ENCODE measurements around the gene SAP30BP.

DNA sequence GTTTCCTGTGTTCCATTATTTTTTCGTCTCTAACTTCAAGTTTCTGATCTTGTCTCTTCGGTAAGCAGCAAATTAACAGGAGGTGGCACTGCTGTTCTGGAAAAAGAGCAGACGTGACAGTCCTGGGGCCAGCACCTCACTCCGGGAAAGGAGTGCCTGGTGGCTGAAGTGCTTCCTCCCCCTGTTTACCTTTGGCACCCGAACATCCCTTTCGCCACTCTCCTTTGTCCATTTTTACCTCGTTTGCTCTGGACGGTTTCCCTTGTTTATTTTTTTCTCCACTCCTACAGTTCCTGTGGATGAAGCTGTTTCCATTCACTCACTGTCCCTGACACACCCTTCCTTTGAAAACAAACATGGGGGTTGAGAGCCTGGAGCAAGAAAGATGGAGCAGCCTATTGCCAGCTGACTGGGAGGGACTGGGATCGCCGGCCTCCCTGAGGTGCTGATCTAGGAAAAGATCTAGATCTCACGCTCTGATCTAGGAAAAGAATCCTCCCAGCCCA is 12.6 kb downstream of the SAP30BP start:
- TF ChIP-seq, protein P1, sequence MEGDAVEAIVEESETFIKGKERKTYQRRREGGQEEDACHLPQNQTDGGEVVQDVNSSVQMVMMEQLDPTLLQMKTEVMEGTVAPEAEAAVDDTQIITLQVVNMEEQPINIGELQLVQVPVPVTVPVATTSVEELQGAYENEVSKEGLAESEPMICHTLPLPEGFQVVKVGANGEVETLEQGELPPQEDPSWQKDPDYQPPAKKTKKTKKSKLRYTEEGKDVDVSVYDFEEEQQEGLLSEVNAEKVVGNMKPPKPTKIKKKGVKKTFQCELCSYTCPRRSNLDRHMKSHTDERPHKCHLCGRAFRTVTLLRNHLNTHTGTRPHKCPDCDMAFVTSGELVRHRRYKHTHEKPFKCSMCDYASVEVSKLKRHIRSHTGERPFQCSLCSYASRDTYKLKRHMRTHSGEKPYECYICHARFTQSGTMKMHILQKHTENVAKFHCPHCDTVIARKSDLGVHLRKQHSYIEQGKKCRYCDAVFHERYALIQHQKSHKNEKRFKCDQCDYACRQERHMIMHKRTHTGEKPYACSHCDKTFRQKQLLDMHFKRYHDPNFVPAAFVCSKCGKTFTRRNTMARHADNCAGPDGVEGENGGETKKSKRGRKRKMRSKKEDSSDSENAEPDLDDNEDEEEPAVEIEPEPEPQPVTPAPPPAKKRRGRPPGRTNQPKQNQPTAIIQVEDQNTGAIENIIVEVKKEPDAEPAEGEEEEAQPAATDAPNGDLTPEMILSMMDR (optimal IDR thresholded peaks at IDR 0.05 in 1 of 3, IDR thresholded peaks at IDR 0.05 in 1 of 3, conservative IDR thresholded peaks at IDR 0.05 in 1 of 3; ENCODE audit: extremely low read depth in 1 of 3, insufficient read depth in 2 of 3, low read length in 3 of 3), result peak; percentile 31 to 71 (median 71)
- no peak for TF ChIP-seq EZH2 (IDR thresholded peaks at IDR 0.05; ENCODE audit: low read length)

All from keratinocyte (primary cell).